LoVo (cell line): ENCODE results near the gene COL9A1.

ENCODE experiments used
- DNase-seq: peaks from one replicate; pipeline ENCODE4 v3.0.0-alpha.2; 2016; ENCODE audit warnings: low spot score

COL9A1 gene

GRCh38 chr6:70286905-70287304 is 16.0 kb downstream of the COL9A1 start:
- DNase-seq = no peak

GRCh38 chr6:70285201-70285600 is 17.7 kb downstream of the COL9A1 start:
- DNase-seq = no peak

GRCh38 chr6:70282919-70283461 is 19.9 kb downstream of the COL9A1 start:
- DNase-seq = no peak

GRCh38 chr6:70282312-70282918 is 20.5 kb downstream of the COL9A1 start:
- DNase-seq = no peak

GRCh38 chr6:70281923-70282311 is 21.0 kb downstream of the COL9A1 start:
- no peak for DNase-seq

- no peak for DNase-seq
Observed at GRCh38 chr6:70280400-70280853, 22.5 kb downstream of the COL9A1 start.

GRCh38 chr6:70277470-70277869 is 25.4 kb downstream of the COL9A1 start:
- DNase-seq = no peak

- no peak for DNase-seq
Observed at GRCh38 chr6:70274338-70274737, 28.5 kb downstream of the COL9A1 start.

- no peak for DNase-seq
Observed at GRCh38 chr6:70272071-70272470, 30.8 kb downstream of the COL9A1 start.

GRCh38 chr6:70270287-70271005 is 32.4 kb downstream of the COL9A1 start:
- no peak for DNase-seq

- DNase-seq = no peak
Observed at GRCh38 chr6:70266142-70266541, 36.7 kb downstream of the COL9A1 start.

- DNase-seq = no peak
Observed at GRCh38 chr6:70264306-70264705, 38.6 kb downstream of the COL9A1 start.

- DNase-seq = no peak
Observed at GRCh38 chr6:70258483-70258882, 44.4 kb downstream of the COL9A1 start.

- no peak for DNase-seq
Observed at GRCh38 chr6:70257768-70258273, 45.1 kb downstream of the COL9A1 start.

GRCh38 chr6:70254784-70255183 is 48.1 kb downstream of the COL9A1 start:
- DNase-seq = no peak

GRCh38 chr6:70253923-70254322 is 49.0 kb downstream of the COL9A1 start:
- DNase-seq = no peak

- no peak for DNase-seq
Observed at GRCh38 chr6:70252604-70253003, 50.3 kb downstream of the COL9A1 start.

- no peak for DNase-seq
Observed at GRCh38 chr6:70246118-70246517, 56.8 kb downstream of the COL9A1 start.

GRCh38 chr6:70241991-70242420 is 60.9 kb downstream of the COL9A1 start:
- no peak for DNase-seq

GRCh38 chr6:70241031-70241430 is 61.9 kb downstream of the COL9A1 start:
- no peak for DNase-seq

GRCh38 chr6:70236343-70236742 is 66.5 kb downstream of the COL9A1 start:
- DNase-seq = no peak

GRCh38 chr6:70234561-70235236 is 68.2 kb downstream of the COL9A1 start:
- DNase-seq = no peak

- no peak for DNase-seq
Observed at GRCh38 chr6:70231311-70231710, 71.6 kb downstream of the COL9A1 start.
